IMR-90 (cell line): Measurements from ENCODE around the gene FAM162A. TPM values are rescaled to one million over a fixed set of nuclear protein-coding genes. Genes with fewer than 3 reads are reported as not detected.

ENCODE experiments used
- ATAC-seq: fragments of 200-7000 bp; cut with Tn5 transposase; 2 replicates; pipeline ENCODE4 v1.9.1; 2020; ENCODE audit warnings: low read depth, mild to moderate bottlenecking, moderate library complexity
- BruUV-seq: library from RNA; stranded (reverse); fragments of 400-500 nt; replicated peaks from 2 replicates; lab custom pipeline; 2021; lab: Mats Ljungman, UMichigan
- CTCF ChIA-PET: fragments of 300-600 bp; formaldehyde crosslinking; extraction: SDS; loops from one replicate; lab custom pipeline; 2021; ENCODE audit warnings: antibody characterized with exemption; lab: Yijun Ruan, JAX
- POLR2A ChIA-PET: fragments of 300-600 bp; sonication (Branson Sonifier 250); formaldehyde crosslinking; loops from one replicate; lab custom pipeline; 2022; ENCODE audit warnings: antibody characterized with exemption; ENCODE audit not compliant: unreplicated experiment; lab: Charles Lee
- DNase-seq: peaks from one replicate; pipeline ENCODE4 v3.0.0; 2013
- H2AFZ ChIP-seq: replicated peaks from 2 replicates; pipeline ENCODE3; 2013; ENCODE audit warnings: low read length, mild to moderate bottlenecking; ENCODE audit not compliant: poor library complexity
- H2AK5ac ChIP-seq: 2 replicates; pipeline ENCODE4 v1.6.1; 2013; ENCODE audit warnings: low read depth, low read length, inconsistent platforms
- H2AK9ac ChIP-seq: replicated peaks from 2 replicates; pipeline ENCODE3; 2013; ENCODE audit warnings: mild to moderate bottlenecking, low read depth, low read length, moderate library complexity; ENCODE audit not compliant: poor library complexity
- H2BK120ac ChIP-seq: 2 replicates; pipeline ENCODE4 v1.6.1; 2013; ENCODE audit warnings: low read depth, low read length, inconsistent platforms
- H2BK15ac ChIP-seq: 3 replicates; pipeline ENCODE4 v1.6.1; 2013; ENCODE audit warnings: low read depth, low read length, inconsistent platforms
- H2BK20ac ChIP-seq: 2 replicates; pipeline ENCODE4 v1.6.1; 2013; ENCODE audit warnings: low read depth, mild to moderate bottlenecking, inconsistent platforms, low read length, moderate library complexity
- H2BK5ac ChIP-seq: 2 replicates; pipeline ENCODE4 v1.6.1; 2013; ENCODE audit warnings: mild to moderate bottlenecking, low read depth, low read length, inconsistent platforms; ENCODE audit not compliant: poor library complexity, severe bottlenecking
- H3K14ac ChIP-seq: replicated peaks from 2 replicates; pipeline ENCODE4 v1.6.1; 2013; ENCODE audit warnings: low read depth, low read length, inconsistent platforms
- H3K18ac ChIP-seq: 2 replicates; pipeline ENCODE4 v1.6.1; 2013; ENCODE audit warnings: low read depth, low read length, control low read depth
- H3K23ac ChIP-seq: 2 replicates; pipeline ENCODE4 v1.6.1; 2013; ENCODE audit warnings: low read depth, low read length, inconsistent platforms
- H3K27ac ChIP-seq: 2 replicates; pipeline ENCODE4 v1.5.1; 2013; ENCODE audit warnings: mild to moderate bottlenecking, control low read depth, low read length; ENCODE audit not compliant: insufficient read depth
- H3K27me3 ChIP-seq: 2 replicates; pipeline ENCODE4 v1.6.1; 2013; ENCODE audit warnings: low read length; ENCODE audit not compliant: control insufficient read depth, insufficient read depth
- H3K36me3 ChIP-seq: 2 replicates; pipeline ENCODE4 v1.6.1; 2013; ENCODE audit warnings: low read length, mixed read lengths; ENCODE audit not compliant: control insufficient read depth, insufficient read depth
- H3K4ac ChIP-seq: 2 replicates; pipeline ENCODE4 v1.6.1; 2013; ENCODE audit warnings: low read depth, low read length, inconsistent platforms
- H3K4me1 ChIP-seq: 2 replicates; pipeline ENCODE4 v1.6.1; 2013; ENCODE audit warnings: low read length, mixed read lengths; ENCODE audit not compliant: control insufficient read depth, insufficient read depth
- H3K4me2 ChIP-seq: 2 replicates; pipeline ENCODE4 v1.6.1; 2013; ENCODE audit warnings: low read depth, mild to moderate bottlenecking, control low read depth, low read length, moderate library complexity
- H3K4me3 ChIP-seq: 2 replicates; pipeline ENCODE4 v1.5.1; 2013; ENCODE audit warnings: low read depth, mild to moderate bottlenecking, control low read depth, low read length, moderate library complexity; ENCODE audit not compliant: insufficient read depth
- H3K56ac ChIP-seq: 2 replicates; pipeline ENCODE4 v1.6.1; 2013; ENCODE audit warnings: low read length, inconsistent platforms; ENCODE audit not compliant: insufficient read depth; ENCODE audit errors: extremely low read depth
- H3K79me1 ChIP-seq, 2 experiments: 2 replicates each; pipeline ENCODE4 v1.6.1; 2013; ENCODE audit warnings: low read length in 2 of 2, inconsistent platforms in 1 of 2, low read depth in 1 of 2
- H3K9ac ChIP-seq: 2 replicates; pipeline ENCODE4 v1.6.1; 2013; ENCODE audit warnings: low read depth, low read length, control low read depth
- H3K9me1 ChIP-seq: 2 replicates; pipeline ENCODE4 v1.6.1; 2013; ENCODE audit warnings: low read length, inconsistent platforms; ENCODE audit not compliant: insufficient read depth
- H3K9me3 ChIP-seq: 2 replicates; pipeline ENCODE4 v1.6.1; 2013; ENCODE audit warnings: low read length; ENCODE audit not compliant: control insufficient read depth, insufficient read depth
- H4K20me1 ChIP-seq: 2 replicates; pipeline ENCODE4 v1.6.1; 2013; ENCODE audit warnings: low read length, inconsistent platforms; ENCODE audit not compliant: insufficient read depth
- H4K5ac ChIP-seq: 2 replicates; pipeline ENCODE4 v1.6.1; 2013; ENCODE audit warnings: mild to moderate bottlenecking, low read depth, low read length, control low read depth
- H4K8ac ChIP-seq, 2 experiments: 2 replicates each; pipeline ENCODE4 v1.6.1; 2013; ENCODE audit warnings: low read depth in 2 of 2, low read length in 2 of 2, control low read depth in 1 of 2, inconsistent platforms in 1 of 2
- H4K91ac ChIP-seq: 2 replicates; pipeline ENCODE4 v1.6.1; 2013; ENCODE audit warnings: low read depth, low read length, inconsistent platforms; ENCODE audit not compliant: insufficient read depth
- RCOR1 ChIP-seq: IDR thresholded peaks from 2 replicates; pipeline ENCODE4 v1.6.1; 2012; ENCODE audit warnings: mild to moderate bottlenecking, low read length, improper control_type of control experiment; ENCODE audit not compliant: insufficient replicate concordance
- WGBS, 2 experiments: methylation state at CpG; one replicate each; pipeline versions ENCODE4 v1.1.5 to v1.1.7; 2013; ENCODE audit warnings: missing lambda C conversion rate in 2 of 2; ENCODE audit not compliant: insufficient read length in 1 of 2; ENCODE audit errors: extremely low coverage in 2 of 2; 5-methylcytosine and 5-hydroxymethylcytosine counted together
- dilution Hi-C: fragments of 300-500 bp; cut with HindIII; formaldehyde crosslinking; loops from one replicate; pipeline ENCODE4 v1.14.3; 2018; ENCODE audit warnings: low sequenced_read_pairs; ENCODE audit not compliant: unreplicated experiment
- in situ Hi-C: fragments of 300-500 bp; cut with MboI; formaldehyde crosslinking; loops from 3 replicates; pipeline ENCODE4 v1.14.3; 2019; ENCODE audit warnings: low sequenced_read_pairs, inconsistent platforms, mixed read lengths
- intact Hi-C: fragments of 100-400 bp; cut with micrococcal nuclease; formaldehyde crosslinking; loops from 2 replicates; pipeline ENCODE4 v1.10.0; 2022
- polyA plus RNA-seq, 3 experiments: library from polyadenylated mRNA; depleted of rRNA; stranded (reverse); fragments of >200 nt; gene quantifications; 2 replicates each; pipeline ENCODE4 v1.2.3, GENCODE V29; 2012; ENCODE audit warnings: low replicate concordance in 1 of 3
- total RNA-seq: library from RNA; depleted of rRNA; stranded (reverse); fragments of >200 nt; gene quantifications from 2 replicates; pipeline ENCODE4 v1.2.3, GENCODE V29; 2012
- TF ChIP-seq, protein P1 (sequence below): conservative IDR thresholded peaks from 2 replicates; pipeline ENCODE4 v1.5.1; 2012; ENCODE audit warnings: mild to moderate bottlenecking, low read depth, low read length, improper control_type of control experiment

The FAM162A gene
- total and polyA plus RNA-seq, 2 of the 4 experiments (the other 2 are of a cell fraction), result 33.9 to 66.8 TPM

DNA sequence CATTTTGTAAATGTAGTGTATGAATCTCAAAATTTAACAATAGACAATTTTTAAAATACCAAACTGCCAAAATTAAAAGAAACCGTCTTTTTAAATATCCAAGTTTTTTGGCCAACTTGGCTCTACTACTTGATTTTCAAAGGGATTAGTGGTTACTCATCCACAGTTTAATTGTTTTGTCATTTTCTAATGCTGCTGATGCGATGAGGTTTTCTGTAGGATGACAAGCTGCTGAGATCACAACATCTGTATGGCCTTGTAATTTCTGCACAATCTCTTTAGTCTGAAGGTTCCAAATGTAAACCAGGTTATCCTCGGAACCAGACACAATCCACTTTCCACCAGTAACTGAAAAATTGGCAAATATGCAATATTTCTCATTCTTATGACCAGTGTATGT, 30.4 kb downstream of the FAM162A start:
- Histone ChIP-seq H2BK120ac (no peak overlapping the region), H3K27me3 (no peaks in the 10 kb centered on the region), H3K27ac (no peak overlapping the region), H2BK5ac (no peak overlapping the region), H4K20me1 (no peaks in the 10 kb centered on the region), H3K56ac (no peak overlapping the region), H3K4me3 (no peak overlapping the region), H4K5ac (no peak overlapping the region), H2AK5ac (no peak overlapping the region), H4K91ac (no peak overlapping the region), H3K9me1 (peaks cover 3% of the 10 kb centered on the region; the same call in 1 of the 2 replicates), H2AK9ac (no peak overlapping the region), H3K23ac (no peak overlapping the region), H3K9me3 (no peaks in the 10 kb centered on the region), H3K79me1 (peaks cover 23 to 48% of the 10 kb centered on the region in 2 experiments), H3K36me3 (peaks cover 6% of the 10 kb centered on the region), H4K8ac (no peak overlapping the region), H3K9ac (no peak overlapping the region), H2BK20ac (no peak overlapping the region), H3K4me1 (peaks cover 2% of the 10 kb centered on the region), H2AFZ (no peak overlapping the region), H3K18ac (no peak overlapping the region), H3K4me2 (peak overlapping the region; percentile 93; the same call in 1 of the 2 replicates), H2BK15ac (no peak overlapping the region), H3K4ac (no peak overlapping the region), H3K14ac (no peak overlapping the region)
- in situ Hi-C loops (no loop called here), dilution Hi-C loops (no loop called here), intact Hi-C loops (no loop called here)
- ChIA-PET POLR2A (no interaction called here), CTCF (interaction anchor here (0.6 kb wide), 1 partner anchor 133 kb away, joined by 4 read pairs; no protein-coding TSS in a partner anchor)
- peak; percentile 36 for DNase-seq
- BruUV-seq, result no TSS peak
- ATAC-seq, result no peak
- no CpG with 5 or more reads among the region's 3 CpGs for WGBS, 2 experiments
- TF ChIP-seq RCOR1, result no peak
- TF ChIP-seq, protein P1, sequence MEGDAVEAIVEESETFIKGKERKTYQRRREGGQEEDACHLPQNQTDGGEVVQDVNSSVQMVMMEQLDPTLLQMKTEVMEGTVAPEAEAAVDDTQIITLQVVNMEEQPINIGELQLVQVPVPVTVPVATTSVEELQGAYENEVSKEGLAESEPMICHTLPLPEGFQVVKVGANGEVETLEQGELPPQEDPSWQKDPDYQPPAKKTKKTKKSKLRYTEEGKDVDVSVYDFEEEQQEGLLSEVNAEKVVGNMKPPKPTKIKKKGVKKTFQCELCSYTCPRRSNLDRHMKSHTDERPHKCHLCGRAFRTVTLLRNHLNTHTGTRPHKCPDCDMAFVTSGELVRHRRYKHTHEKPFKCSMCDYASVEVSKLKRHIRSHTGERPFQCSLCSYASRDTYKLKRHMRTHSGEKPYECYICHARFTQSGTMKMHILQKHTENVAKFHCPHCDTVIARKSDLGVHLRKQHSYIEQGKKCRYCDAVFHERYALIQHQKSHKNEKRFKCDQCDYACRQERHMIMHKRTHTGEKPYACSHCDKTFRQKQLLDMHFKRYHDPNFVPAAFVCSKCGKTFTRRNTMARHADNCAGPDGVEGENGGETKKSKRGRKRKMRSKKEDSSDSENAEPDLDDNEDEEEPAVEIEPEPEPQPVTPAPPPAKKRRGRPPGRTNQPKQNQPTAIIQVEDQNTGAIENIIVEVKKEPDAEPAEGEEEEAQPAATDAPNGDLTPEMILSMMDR, result no peak
